OCI-LY3 (cell line): ENCODE results near the gene PCNX3.
A peak's percentile ranks its signal among the peaks of the same experiment; 100 is the strongest.

Experiments used
- H2AFZ ChIP-seq: fragments of 200-600, 300-600 bp; shearing (Covaris generic); 2 replicates; pipeline ENCODE4 v1.6.0; 2014; ENCODE audit warnings: antibody characterized with exemption, low read depth, low read length
- H3K27ac ChIP-seq: fragments of 200-600, 300-600 bp; sonication (generic); 2 replicates; pipeline ENCODE4 v1.5.1; 2014; ENCODE audit warnings: mild to moderate bottlenecking, low read length, moderate library complexity, mixed read lengths
- H3K27me3 ChIP-seq: fragments of 200-600, 300-600 bp; sonication (generic); 2 replicates; pipeline ENCODE4 v1.6.1; 2014; ENCODE audit warnings: low read depth, low read length, mixed read lengths
- H3K36me3 ChIP-seq: fragments of 200-600, 300-600 bp; sonication (generic); replicated peaks from 2 replicates; pipeline ENCODE3; 2014; ENCODE audit warnings: low read depth, low read length, mixed read lengths
- H3K4me1 ChIP-seq: fragments of 300-600, 200-600 bp; sonication (generic); 2 replicates; pipeline ENCODE4 v1.6.1; 2014; ENCODE audit warnings: low read length, mixed read lengths
- H3K4me2 ChIP-seq: fragments of 200-600, 300-600 bp; sonication (generic); 2 replicates; pipeline ENCODE4 v1.6.1; 2014; ENCODE audit warnings: low read length, mixed read lengths
- H3K4me3 ChIP-seq: fragments of 300-600, 200-600 bp; sonication (generic); 2 replicates; pipeline ENCODE4 v1.5.1; 2014; ENCODE audit warnings: antibody characterized with exemption, mild to moderate bottlenecking, low read length, moderate library complexity
- H3K79me2 ChIP-seq: fragments of 300-600, 200-600 bp; shearing (Covaris generic); 2 replicates; pipeline ENCODE4 v1.6.1; 2014; ENCODE audit warnings: mild to moderate bottlenecking, low read length, mixed read lengths
- H3K9ac ChIP-seq: fragments of 300-600, 200-600 bp; shearing (Covaris generic); 2 replicates; pipeline ENCODE4 v1.6.0; 2014; ENCODE audit warnings: mild to moderate bottlenecking, low read length, moderate library complexity
- H3K9me3 ChIP-seq: fragments of 200-600, 300-600 bp; shearing (Covaris generic); 2 replicates; pipeline ENCODE4 v1.6.1; 2014; ENCODE audit warnings: low read length, mixed read lengths; ENCODE audit not compliant: insufficient read depth
- H4K20me1 ChIP-seq: fragments of 200-600, 300-600 bp; sonication (generic); 2 replicates; pipeline ENCODE4 v1.6.1; 2016; ENCODE audit warnings: low read length, mixed read lengths; ENCODE audit not compliant: insufficient read depth
- EZH2phosphoT487 ChIP-seq: fragments of 200-600 bp; shearing (Covaris generic); IDR thresholded peaks from 2 replicates; pipeline ENCODE4 v1.6.1; 2018; ENCODE audit warnings: antibody characterized with exemption, mixed run types, low read depth
- TF ChIP-seq, protein P1 (sequence below): fragments of 200-600, 300-600 bp; sonication (generic); IDR thresholded peaks from 2 replicates; pipeline ENCODE4 v1.5.1; 2014; ENCODE audit warnings: antibody characterized with exemption, low read length, low read depth

PCNX3 gene

DNA sequence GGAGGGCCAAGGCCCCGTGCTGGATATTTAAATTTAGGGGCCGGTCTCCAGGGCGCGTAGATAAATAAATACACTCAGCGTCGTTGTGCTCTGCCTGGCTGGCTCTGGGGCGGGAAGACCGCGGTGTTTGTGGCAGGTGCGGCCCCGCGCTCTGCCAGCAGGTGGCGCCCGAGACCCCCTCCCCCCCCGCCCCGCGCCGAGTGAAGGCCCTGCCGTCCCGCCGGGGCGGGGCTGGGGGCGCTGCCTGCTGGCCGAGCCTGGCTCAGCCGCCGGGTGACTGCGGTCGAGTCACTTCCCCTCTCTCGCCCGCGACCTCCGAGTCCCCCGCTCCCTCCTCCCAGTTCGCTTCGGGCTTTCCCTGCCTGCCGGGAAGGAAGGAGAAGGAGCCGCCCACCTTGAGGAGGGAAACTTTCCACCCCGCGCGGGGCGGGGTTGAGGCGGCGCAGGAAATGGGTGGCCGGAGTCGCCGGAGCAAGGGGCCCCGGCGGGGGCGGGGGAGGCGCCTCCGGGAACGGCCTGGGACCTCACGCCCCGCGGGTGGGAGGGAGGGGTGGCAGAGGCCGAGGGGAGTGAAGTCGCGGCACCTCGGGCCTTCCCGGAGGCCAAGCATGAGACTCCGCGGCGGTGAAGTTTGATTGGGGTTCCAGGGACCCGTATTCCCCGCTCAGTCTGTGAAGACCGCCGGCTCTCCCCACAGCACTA lies 41.3 kb upstream of the PCNX3 start:
- Histone ChIP-seq H3K4me1 (peaks cover 51% of the 10 kb centered on the region), H3K9ac (peak overlapping the region; percentile 74), H3K36me3 (no peaks in the 10 kb centered on the region), H3K27me3 (no peaks in the 10 kb centered on the region), H3K27ac (peak overlapping the region; percentile 81), H3K4me3 (peak overlapping the region; percentile 82), H3K9me3 (no peaks in the 10 kb centered on the region), H4K20me1 (peaks cover 13% of the 10 kb centered on the region), H3K4me2 (peak overlapping the region; percentile 98), H3K79me2 (peaks cover 47% of the 10 kb centered on the region), H2AFZ (no peak overlapping the region)
- no peak for TF ChIP-seq EZH2phosphoT487
- TF ChIP-seq, protein P1, sequence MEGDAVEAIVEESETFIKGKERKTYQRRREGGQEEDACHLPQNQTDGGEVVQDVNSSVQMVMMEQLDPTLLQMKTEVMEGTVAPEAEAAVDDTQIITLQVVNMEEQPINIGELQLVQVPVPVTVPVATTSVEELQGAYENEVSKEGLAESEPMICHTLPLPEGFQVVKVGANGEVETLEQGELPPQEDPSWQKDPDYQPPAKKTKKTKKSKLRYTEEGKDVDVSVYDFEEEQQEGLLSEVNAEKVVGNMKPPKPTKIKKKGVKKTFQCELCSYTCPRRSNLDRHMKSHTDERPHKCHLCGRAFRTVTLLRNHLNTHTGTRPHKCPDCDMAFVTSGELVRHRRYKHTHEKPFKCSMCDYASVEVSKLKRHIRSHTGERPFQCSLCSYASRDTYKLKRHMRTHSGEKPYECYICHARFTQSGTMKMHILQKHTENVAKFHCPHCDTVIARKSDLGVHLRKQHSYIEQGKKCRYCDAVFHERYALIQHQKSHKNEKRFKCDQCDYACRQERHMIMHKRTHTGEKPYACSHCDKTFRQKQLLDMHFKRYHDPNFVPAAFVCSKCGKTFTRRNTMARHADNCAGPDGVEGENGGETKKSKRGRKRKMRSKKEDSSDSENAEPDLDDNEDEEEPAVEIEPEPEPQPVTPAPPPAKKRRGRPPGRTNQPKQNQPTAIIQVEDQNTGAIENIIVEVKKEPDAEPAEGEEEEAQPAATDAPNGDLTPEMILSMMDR, result peak; percentile 60

DNA sequence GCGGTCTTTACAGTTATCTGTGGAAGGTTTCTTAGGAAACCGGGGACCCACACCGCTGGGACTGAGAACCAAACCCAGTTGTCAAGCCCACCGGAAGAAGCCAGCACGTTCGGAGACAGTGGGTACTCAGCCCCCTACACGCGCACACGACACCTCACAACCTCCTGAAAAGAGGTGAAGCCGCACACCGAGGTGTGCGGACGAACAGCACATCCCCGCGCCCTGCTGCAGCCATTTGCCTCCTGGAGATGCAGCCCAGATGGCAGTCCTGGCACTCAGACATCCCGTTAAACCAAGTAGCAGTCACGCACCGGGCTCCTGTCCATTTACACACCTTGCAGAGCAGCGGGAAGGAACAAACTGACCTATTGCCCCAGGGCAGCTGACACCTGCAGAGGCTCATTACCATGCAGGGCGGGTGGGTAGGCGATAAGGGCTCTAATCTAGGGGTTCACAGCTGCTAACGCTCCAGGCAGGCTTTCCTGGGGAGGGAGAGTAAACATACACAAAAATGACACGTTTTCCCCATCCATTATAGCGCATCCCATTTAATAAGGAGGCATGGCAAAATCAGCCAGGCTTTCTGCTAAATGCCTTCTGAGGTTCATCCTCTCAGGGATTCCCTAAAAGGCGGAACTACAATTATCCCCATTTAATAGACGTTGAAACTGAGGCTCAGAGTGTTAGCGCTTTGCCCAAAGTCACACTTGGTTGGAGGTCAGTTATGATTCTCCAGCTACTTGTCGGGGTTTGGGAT lies 40.6 kb upstream of the PCNX3 start:
- Histone ChIP-seq H3K4me3 (peak overlapping the region; percentile 81), H3K27me3 (no peaks in the 10 kb centered on the region), H3K36me3 (no peaks in the 10 kb centered on the region), H3K27ac (peak overlapping the region; percentile 81), H3K4me1 (peaks cover 51% of the 10 kb centered on the region), H3K79me2 (peaks cover 43% of the 10 kb centered on the region), H2AFZ (no peak overlapping the region), H3K9me3 (no peaks in the 10 kb centered on the region), H3K4me2 (peak overlapping the region; percentile 98), H4K20me1 (peaks cover 13% of the 10 kb centered on the region), H3K9ac (peak overlapping the region; percentile 74)
- TF ChIP-seq, protein P1, result no peak
- TF ChIP-seq EZH2phosphoT487, result no peak

DNA sequence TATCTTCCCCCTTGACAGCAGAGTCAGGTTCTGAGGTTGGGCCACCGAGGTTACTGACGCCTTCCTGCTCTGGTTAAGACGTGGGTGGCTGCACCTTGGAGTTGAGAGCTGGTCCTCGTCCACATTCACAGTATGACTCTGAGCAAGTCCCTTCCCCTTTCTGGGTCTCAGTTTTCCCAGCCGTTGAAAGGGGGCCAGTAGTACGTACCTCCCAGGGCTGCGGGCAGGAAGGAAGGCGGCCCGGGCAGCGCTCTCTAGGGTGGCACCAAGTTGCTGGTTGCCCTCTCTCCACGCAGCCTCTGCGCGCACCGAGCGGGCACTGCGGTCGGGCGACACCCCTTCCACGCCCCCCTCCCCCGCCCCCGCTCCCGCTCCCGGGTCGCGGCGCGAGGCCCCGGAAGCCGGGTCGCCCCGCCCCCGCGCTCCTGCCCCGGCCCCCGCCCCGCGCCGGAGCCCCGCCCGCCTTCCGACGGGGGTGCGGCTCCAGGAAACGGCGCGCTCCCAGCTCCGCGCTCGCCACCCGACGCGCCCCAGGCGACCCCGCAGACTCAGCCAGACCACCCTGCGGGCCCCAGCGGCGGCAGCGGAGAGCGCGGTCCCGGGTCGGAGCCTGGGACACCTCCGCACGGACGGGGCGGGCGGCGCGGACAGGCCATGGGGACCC lies 39.9 kb upstream of the PCNX3 start, which contains the start of gene EHBP1L1:
Gene EHBP1L1 (plus strand): TSS at position 486 of the 664 bp plus-strand sequence. CDS start 250 bp downstream, outside the sequence.
- peak within 1 kb of the TSS; percentile 81 for H3K4me3 ChIP-seq
- H3K27ac ChIP-seq, result peak within 1 kb of the TSS; percentile 81
- H3K4me1 ChIP-seq, result peaks cover 51% of the 10 kb centered on the region
- peak within 1 kb of the TSS; percentile 87 for H3K9ac ChIP-seq
- peak within 1 kb of the TSS; percentile 98 for H3K4me2 ChIP-seq
- peaks cover 38% of the 10 kb centered on the region for H3K79me2 ChIP-seq
- H3K36me3 ChIP-seq, result peaks cover 6% of the 10 kb centered on the region
- H2AFZ ChIP-seq, result no peak within 1 kb of the TSS
- TF ChIP-seq, protein P1, result no peak
- TF ChIP-seq EZH2phosphoT487, result no peak
- H3K27me3 ChIP-seq, result no peaks in the 10 kb centered on the region
- peaks cover 13% of the 10 kb centered on the region for H4K20me1 ChIP-seq
- no peaks in the 10 kb centered on the region for H3K9me3 ChIP-seq
